Measurements from ENCODE around the gene FKBP4. TPM values are rescaled to one million over a fixed set of nuclear protein-coding genes. Genes with fewer than 3 reads are reported as not detected.

Gene FKBP4
- total RNA-seq, 1 donor from 2014 or later = 56.9 TPM

GRCh38 chr12:2823483-2823882 is 28.7 kb downstream of the FKBP4 start:
- no peaks in the 10 kb centered on the region for H3K4me1 ChIP-seq
- no peaks in the 10 kb centered on the region for H3K27me3 ChIP-seq
- ATAC-seq (no peak), DNase-seq (no peak)
- H3K27ac ChIP-seq = no peak overlapping the region
- intact Hi-C loops (cut with DNase I) = no loop called here
- H3K36me3 ChIP-seq = peaks cover 97% of the 10 kb centered on the region
- TF ChIP-seq CTCF (IDR thresholded peaks at IDR 0.05) = no peak
- no peak overlapping the region for H3K4me3 ChIP-seq
- H3K9me3 ChIP-seq = no peaks in the 10 kb centered on the region

GRCh38 chr12:2824541-2824940 is 29.8 kb downstream of the FKBP4 start:
- no peak for TF ChIP-seq CTCF (IDR thresholded peaks at IDR 0.05)
- H3K27ac ChIP-seq = no peak overlapping the region
- intact Hi-C loops (cut with DNase I) = no loop called here
- no peaks in the 10 kb centered on the region for H3K27me3 ChIP-seq
- no peaks in the 10 kb centered on the region for H3K4me1 ChIP-seq
- no peak for DNase-seq
- H3K36me3 ChIP-seq = peaks cover 89% of the 10 kb centered on the region
- H3K9me3 ChIP-seq = no peaks in the 10 kb centered on the region
- ATAC-seq = no peak
- no peak overlapping the region for H3K4me3 ChIP-seq

GRCh38 chr12:2825132-2825531 is 30.4 kb downstream of the FKBP4 start:
- Histone ChIP-seq H3K36me3 (peaks cover 87% of the 10 kb centered on the region), H3K27ac (no peak overlapping the region), H3K4me1 (no peaks in the 10 kb centered on the region), H3K9me3 (no peaks in the 10 kb centered on the region), H3K27me3 (no peaks in the 10 kb centered on the region), H3K4me3 (no peak overlapping the region)
- intact Hi-C loops (cut with DNase I) = no loop called here
- ATAC-seq (no peak), DNase-seq (no peak)
- no peak for TF ChIP-seq CTCF (IDR thresholded peaks at IDR 0.05)

GRCh38 chr12:2826036-2826435 is 31.3 kb downstream of the FKBP4 start:
- intact Hi-C loops (cut with DNase I) = no loop called here
- no peak for ATAC-seq

GRCh38 chr12:2826721-2827515 is 32.1 kb downstream of the FKBP4 start:
- TF ChIP-seq CTCF (IDR thresholded peaks at IDR 0.05) = no peak
- ATAC-seq = no peak
- intact Hi-C loops (cut with DNase I) = no loop called here
- H3K27me3 ChIP-seq = no peaks in the 10 kb centered on the region
- no peak for DNase-seq
- H3K27ac ChIP-seq = no peak overlapping the region
- peaks cover 71% of the 10 kb centered on the region for H3K36me3 ChIP-seq
- H3K4me1 ChIP-seq = no peaks in the 10 kb centered on the region
- no peaks in the 10 kb centered on the region for H3K9me3 ChIP-seq
- H3K4me3 ChIP-seq = no peak overlapping the region

More at GRCh38 chr12:2826036-2826435, 31.3 kb downstream of the FKBP4 start:
- Histone ChIP-seq H3K4me3 (no peak overlapping the region), H3K9me3 (no peaks in the 10 kb centered on the region), H3K4me1 (no peaks in the 10 kb centered on the region), H3K27ac (no peak overlapping the region), H3K27me3 (no peaks in the 10 kb centered on the region), H3K36me3 (peaks cover 80% of the 10 kb centered on the region)
- no peak for DNase-seq
- TF ChIP-seq CTCF (IDR thresholded peaks at IDR 0.05) = no peak
